HG03159 (cell line): Measurements from ENCODE around the gene ODAD3.
A peak's percentile ranks its signal among the peaks of the same experiment; 100 is the strongest.

ENCODE experiments used
- ATAC-seq: cut with Tn5 transposase; IDR thresholded peaks from one replicate; pipeline ENCODE4 v1.9.1; 2021; ENCODE audit warnings: mild to moderate bottlenecking, moderate library complexity; ENCODE audit not compliant: unreplicated experiment

The ODAD3 gene

DNA sequence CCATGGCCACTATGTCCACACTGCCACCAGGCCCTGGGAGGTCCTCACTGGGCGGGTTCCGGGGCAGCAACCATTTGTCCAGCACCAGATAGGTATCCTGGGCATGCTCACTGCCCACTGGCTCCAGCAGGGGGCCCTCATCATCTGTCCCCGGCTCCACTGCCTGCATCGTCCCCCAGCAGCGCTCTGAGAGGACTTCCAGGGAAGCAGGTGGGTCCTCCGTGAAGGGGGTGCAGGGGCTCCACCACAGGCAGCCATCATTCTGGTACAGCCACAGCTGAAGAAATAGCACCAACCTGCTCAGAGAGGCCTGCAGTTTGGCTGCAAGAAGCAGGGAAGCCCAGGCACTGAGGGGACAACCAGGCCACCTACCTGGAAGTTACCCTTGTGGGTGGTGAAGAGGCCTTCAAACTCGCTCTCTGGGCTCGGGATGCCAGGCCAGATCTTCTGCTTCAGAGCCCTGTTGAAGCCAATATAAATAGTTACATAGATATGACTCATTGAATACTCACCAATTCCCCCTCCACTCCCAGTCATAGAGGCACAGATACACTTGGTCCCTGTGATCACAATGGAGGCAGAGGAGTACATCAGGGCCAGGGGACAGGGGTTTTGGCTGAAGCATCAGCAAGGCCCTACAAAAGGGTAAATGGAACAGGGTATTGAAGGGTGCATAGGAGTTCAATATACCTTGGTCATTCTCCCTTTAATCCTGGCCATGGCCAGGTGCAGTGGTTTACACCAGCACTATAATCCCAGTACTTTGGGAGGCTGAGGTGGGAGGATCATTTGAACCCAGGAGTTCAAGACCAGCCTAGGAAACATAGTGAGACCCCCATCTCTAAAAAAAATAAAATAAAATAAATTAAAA lies 56.4 kb downstream of the ODAD3 start:
- ATAC-seq: no peak

DNA sequence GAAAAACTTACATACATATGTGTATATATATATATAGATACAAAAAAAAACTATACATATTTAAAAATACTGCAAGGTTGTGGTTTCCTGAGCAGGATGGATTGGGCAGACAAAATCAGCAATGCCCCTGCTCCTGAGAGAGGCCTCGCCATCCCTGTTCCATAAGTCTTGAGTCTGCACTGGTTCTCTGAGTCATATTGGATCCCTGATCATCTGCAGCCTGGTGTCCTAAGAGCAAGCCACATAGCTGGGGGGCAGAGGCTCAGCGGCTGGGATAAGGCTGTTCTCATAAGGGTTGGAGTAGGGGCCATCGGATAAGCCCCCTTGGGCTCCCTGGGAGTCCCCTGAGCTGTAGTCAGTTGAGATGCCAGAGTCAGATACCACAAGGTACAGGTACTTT lies 57.2 kb downstream of the ODAD3 start:
- no peak for ATAC-seq

DNA sequence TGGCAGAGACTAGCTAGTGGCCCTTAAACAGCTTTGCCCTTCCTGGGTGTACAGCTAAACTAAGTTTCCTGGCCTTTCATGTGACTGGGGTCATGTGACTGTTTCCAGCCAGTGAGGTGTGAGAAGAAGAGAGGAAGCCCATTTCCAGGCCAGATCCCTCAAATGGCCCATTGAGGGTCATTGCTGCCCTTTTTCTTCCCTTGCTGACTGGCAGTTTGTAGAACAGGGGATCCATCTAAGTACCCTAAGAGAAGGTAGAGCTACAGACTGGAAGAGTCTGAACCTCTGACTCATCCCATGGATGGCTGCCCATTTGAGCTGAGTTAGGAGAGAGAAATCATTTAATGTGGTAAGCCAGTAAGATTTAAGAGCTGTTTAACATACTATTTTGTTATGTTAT lies 57.7 kb downstream of the ODAD3 start:
- no peak for ATAC-seq

DNA sequence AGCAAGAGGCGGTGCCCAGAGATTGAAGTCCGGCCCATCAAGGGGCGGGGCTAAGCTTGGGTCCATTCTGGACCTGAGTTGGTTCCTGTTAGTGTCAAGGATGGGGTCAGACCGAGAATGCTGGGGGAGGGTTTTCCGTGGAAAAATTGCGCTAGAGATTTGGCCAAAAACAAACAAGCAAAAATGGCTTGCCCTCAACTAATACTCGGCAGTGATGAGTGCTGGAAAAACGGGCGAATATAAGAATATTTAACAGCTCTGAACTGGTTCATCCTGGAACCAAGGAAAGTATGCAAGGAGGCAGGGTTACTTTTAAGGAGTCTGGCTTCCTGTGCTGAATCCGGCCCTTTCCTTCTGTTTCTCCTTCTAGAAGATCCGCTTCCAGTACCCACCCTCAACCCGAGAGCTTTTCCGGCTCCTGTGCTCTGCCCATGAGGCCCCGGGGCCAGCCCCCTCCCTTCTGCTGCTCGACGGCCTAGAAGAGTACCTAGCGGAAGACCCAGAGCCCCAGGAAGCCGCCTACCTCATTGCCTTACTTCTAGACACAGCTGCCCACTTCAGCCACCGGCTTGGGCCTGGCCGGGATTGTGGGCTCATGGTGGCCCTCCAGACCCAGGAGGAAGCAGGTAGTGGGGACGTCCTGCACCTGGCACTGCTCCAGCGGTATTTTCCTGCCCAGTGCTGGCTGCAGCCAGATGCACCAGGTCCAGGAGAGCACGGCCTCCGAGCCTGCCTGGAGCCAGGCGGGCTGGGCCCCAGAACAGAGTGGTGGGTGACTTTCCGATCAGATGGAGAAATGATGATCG lies 59.6 kb downstream of the ODAD3 start:
- ATAC-seq: no peak

DNA sequence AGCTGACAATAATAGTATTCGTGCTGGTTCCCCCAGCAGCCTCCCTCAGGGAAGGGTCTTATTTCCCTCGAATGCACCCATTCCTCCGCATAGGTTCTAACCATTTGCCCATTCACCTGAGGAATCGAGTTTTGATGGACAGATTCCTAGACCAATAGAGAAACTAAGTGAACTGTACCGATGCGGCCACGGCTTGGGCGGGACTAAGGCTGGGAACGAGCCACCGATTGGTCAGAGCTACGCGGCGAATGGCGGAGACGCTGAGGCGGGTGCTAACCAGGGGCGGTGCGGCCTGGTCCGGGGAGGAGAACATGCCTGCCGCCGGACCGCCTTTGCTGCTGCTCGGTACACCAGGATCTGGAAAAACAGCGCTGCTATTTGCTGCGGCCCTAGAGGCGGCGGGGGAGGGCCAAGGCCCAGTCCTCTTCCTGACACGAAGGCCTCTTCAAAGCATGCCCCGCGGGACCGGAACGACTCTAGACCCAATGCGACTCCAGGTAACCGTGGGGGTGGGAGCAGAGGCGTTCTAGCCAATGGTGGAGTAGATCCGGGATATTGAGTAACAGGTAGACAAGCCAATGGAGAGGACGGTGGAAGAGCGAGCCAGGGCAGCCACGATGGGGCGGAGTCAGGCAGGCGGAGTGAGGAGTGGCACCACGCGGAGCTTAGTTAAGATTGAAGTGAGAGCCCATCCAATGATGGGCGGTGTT lies 60.3 kb downstream of the ODAD3 start, which contains the start of gene SWSAP1:
TSS of gene SWSAP1 (plus strand) at position 234 of the 710 bp plus-strand sequence. CDS start at position 249, 15 bp downstream.
- ATAC-seq: peak; percentile 89

DNA sequence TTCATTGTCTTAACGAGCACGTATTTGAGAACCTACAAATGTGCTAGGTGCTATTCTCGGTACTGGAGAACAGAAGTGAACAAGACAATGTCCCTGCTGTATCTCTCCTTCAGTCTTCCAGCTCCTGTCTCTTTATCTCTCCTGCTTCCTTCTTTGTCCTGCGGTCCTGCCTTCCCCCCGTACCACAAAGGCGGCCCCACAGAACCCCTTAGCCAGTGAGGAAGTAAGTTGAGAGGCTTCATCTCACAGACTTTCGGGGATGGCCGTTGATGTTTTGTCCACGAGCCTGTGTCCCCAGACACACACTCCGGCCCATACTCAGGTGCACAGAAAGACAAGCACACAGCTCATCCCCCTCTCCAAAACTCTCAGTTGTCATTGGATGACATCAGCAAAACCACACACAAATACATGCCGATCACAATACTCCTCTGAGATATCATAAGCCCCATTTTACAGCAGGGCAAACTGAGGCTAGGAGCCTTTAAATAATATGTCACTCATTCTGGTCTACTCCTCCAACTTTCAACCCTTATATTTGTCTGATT lies 61.0 kb downstream of the ODAD3 start:
- ATAC-seq: no peak

DNA sequence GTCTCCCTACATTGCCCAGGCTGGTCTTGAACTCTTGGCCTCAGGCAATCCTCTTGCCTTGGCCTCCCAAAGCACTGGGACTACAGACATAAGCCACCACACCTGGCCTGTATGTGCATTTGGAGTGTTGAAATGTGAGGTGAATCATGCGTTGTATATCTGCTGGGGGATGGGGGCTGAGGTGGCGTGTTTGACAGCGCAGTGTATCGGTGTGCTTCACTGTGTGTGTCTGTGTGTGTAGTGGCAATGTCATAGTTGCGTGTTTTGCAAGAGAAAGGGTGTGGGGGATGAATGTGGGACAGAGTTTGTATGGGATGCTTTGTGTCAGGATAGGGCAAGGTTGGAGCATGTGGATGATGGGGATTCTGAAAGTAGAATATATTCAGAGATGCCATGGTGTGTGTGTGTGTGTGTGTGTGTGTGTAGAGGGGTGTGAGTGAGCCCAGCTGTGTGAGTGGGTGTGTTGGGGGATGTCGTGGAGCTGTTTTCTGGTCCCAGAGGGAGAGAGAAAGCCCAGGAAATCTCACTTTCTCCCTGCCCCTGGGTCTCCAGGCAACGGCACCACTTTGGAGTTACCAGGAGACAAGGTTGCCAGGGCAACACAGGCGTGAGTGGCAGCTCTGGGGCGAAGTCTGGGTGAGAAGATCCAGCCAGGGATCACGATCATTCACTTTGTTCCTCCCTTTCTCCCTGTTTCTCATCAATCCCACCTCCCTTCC lies 61.6 kb downstream of the ODAD3 start:
- no peak for ATAC-seq

DNA sequence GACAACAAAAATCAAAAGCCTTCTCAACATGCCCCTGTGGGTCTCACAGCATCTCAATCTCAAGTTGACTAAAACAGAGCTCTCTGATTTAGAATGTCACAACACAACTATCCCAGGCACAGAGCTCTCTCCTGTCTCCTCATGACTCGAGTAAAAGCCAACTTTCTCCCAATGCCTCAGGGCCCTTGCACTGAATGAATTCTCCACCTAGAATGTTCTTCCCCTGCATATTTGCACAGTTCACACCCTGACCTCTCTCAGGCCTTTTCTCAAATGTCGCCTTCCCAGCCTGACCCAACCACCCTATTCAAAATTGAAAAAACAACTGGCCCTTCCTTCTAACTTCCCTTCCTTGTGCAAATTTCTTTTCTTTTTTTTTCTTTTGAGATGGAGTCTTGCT lies 64.2 kb downstream of the ODAD3 start:
- no peak for ATAC-seq
